Ureter (tissue), 1 donor: ENCODE data around the gene PUSL1. TPM values are rescaled to one million over a fixed set of nuclear protein-coding genes. Genes with fewer than 3 reads are reported as not detected.
A peak's percentile ranks its signal among the peaks of the same experiment; 100 is the strongest.

ENCODE experiments used
- DNase-seq: peaks from one replicate; pipeline ENCODE4 v3.0.0-alpha.2; 2020; ENCODE audit warnings: low spot score
- total RNA-seq: library from RNA; stranded (reverse); gene quantifications from one replicate; pipeline ENCODE4 v1.2.4, GENCODE V29; 2023
- donor health status: DM: yes; HTN: yes; CAD: no.

PUSL1 gene
- total RNA-seq, 1 donor from 2014 or later: 29.0 TPM

DNA sequence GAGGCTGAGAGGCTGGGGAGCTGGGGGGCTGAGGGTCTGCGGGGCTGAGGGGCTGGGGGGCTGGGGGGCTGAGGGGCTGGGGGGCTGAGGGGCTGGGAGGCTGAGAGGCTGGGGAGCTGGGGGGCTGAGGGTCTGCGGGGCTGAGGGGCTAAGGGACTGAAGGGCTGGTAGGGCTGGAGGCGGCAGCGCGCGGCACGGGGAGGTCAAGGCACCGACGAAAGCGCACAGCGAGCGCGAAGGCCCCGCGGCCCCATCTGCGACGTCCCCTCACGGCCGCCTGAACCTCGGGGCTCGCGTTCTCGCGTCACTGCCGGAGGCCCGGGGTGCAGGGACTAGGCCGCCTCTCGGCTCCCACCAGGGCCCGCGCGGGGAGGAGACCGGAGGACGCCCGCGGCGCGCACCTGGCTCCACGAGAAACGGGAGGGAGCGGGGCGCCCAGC lies 15.7 kb downstream of the PUSL1 start:
- no peak for DNase-seq

DNA sequence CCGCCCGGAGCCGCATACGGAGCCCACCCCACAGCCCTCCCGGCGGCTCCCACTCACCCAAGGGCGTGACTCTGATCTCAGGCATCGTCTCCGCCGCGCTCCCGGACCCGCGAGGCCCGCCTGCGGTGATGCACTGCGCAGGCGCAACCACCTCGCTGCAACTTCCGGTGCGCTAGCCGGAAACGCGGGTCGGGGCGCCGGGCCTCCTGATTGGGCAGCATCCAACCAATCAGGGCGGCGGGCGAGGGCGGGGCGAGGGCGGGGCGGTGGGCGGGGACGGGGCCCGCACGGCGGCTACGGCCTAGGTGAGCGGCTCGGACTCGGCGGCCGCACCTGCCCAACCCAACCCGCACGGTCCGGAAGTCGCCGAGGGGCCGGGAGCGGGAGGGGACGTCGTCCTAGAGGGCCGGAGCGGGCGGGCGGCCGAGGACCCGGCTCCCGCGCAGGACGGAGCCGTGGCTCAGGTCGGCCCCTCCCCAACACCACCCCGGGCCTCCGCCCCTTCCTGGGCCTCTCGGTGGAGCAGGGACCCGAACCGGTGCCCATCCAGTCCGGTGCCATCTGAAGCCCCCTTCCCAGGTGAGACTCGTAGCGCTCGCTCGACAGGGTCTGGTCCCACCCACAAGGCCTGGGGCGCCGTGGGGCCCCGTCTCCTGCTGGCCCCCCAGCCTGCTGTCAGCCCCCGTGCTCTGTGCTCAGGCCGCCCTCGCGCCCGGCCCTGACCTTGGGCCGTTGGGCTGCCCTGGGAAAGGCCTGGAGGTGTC lies 16.3 kb downstream of the PUSL1 start, which contains the start of the genes CPTP and INTS11:
Gene CPTP, plus strand, starts transcription at position 279 of the 764 bp plus-strand sequence. CDS start 2,109 bp downstream, outside the sequence.
Gene INTS11, minus strand, starts transcription at position 137 of the 764 bp plus-strand sequence. Its CDS starts 52 bp downstream, at position 85.
- DNase-seq: peak; percentile 96

DNA sequence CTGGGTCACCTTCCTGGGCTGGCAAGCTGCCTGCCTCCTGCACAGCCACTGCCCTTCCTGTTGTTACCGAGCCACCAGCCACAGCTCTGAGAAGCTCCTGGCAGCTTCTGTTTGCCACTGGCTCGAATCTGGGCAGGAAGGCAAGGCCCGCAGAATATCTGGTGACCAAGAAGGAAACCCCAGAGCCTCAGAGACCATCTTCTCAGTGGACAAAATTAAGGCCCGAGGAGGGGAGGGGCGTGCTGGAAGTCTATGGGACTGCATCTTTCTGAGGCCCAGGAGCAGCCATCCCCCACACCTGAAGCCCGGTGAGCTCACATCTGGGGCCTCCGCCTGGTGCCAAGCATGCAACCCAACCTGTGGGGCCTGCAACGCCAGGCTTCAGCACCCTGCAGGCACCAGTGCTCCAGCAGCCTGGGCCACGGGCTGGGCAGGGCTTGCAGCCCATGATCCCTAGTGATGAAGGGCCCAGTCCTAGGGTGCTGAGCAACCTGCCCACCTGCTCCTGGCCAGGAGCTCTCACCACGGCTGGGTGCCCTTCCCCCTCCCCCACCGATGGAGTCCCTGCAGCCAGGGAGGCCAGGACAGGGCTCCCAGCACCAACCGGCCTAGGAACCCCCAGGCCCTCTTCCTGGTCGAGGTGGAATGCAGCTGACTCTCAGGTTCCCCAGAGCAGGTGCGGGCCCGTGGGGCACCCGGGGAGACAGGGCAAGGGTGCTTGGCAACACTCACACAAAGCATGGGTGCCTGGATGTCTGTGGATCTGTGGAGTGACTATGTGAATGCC lies 17.1 kb downstream of the PUSL1 start:
- DNase-seq: no peak

DNA sequence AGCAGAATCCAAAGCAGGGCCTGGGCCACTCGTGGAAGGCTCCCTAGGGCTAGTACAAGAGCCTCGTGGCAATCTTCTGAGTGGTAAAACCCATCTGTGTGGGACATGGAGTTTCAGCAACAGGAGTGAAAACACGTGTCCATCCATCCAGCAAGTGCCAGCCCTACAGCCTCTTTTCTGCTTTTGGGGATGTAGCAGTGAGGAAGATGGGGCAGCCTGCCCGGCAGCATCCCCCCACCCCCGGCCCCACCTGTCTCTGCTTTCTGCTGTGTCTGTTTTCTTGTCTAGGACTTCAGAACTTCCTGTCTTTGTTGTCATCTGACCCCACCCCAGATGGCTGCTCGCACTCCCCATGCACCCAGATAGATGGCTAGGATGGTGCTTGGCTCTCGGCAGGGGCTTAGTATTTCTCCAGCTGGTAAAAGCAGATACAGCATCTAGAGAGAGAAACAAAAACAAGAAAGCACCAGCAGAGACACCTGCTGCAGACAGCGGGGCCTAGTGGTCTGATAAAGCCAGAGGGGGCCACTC lies 17.7 kb downstream of the PUSL1 start:
- no peak for DNase-seq

DNA sequence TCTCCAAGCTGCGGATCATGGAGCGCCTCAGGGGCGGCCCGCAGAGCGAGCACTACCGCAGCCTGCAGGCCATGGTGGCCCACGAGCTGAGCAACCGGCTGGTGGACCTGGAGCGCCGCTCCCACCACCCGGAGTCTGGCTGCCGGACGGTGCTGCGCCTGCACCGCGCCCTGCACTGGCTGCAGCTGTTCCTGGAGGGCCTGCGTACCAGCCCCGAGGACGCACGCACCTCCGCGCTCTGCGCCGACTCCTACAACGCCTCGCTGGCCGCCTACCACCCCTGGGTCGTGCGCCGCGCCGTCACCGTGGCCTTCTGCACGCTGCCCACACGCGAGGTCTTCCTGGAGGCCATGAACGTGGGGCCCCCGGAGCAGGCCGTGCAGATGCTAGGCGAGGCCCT lies 18.9 kb downstream of the PUSL1 start:
- DNase-seq: no peak

DNA sequence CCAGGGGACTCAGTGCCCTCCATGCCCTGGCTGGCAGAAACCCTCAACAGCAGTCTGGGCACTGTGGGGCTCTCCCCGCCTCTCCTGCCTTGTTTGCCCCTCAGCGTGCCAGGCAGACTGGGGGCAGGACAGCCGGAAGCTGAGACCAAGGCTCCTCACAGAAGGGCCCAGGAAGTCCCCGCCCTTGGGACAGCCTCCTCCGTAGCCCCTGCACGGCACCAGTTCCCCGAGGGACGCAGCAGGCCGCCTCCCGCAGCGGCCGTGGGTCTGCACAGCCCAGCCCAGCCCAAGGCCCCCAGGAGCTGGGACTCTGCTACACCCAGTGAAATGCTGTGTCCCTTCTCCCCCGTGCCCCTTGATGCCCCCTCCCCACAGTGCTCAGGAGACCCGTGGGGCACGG lies 19.9 kb downstream of the PUSL1 start:
- DNase-seq: no peak

DNA sequence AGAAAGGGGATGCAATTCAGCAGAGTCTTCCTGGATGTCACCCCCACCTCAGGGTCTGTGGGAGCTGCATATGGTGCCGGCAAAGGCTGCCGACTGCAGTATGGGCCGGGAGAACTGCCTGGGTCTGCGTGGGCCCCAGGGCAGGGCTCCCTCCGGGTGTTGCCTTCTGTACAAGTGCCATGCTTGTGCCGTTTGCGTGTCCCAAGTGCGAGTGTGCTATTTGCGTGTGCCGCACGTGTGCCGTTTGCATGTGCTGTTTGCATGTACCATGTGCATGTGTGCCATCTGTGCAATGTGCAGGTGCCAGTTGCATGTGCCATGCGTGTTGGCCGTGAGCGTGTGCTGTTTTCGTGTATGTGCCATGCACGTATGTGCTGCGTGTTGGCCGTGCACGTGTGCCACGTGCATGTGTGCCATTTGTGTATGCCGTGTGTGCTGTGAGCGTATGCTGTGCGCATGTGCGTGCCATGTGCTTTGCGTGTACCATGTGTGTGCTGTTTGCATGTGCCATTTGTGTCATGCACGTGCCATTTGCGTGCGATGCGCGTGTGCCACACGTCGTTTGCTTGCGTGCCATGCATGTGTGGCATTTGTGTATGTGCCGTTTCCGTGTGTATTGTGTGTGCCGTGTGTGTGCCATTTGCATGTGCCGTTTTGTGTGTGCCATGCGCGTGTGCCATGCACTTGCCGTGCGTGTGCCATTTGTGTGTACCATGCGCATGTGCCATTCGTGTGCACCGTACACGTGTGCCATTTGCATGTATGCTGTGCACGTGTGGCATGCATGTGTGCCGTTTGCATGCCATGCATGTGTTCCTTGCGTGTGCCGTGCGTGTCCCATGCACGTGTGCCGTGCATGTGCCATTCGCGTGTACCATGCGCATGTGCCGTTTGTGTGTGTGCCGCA lies 21.2 kb downstream of the PUSL1 start:
- no peak for DNase-seq

DNA sequence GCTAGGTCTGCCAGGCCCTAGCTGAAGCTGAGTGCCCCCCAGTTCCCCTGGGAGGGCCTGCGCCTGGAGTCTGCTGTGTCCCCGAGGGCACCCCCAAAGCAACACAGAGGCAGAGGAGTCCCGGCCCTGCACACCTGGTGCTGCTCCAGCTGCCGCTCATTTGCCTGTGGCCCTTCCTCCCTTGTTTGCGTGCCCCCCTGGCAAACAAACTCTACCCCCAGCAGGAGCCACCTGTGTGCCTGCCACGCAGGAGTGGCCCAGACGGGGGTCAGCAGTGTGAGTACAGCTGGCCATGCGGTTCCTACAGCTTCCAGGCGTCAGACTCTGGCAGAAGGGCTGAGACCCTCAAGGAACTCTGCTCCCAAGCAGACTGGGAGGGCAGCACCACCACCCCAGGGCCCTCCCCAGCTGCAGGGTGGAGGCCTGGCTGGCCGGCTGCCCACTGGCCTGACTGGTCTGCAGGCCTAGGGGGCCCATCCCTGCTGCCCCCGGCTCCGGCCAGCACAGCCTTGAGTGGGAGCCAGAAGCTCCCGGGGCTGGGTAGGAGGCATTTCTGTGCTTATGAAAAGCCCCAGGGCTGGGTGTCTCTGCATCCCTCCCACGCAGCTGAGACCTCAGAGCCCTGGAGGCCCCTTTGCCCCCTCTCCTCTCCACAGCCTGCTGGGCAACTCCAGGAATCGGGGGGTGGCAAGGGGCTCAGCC lies 22.1 kb downstream of the PUSL1 start:
- DNase-seq: no peak

DNA sequence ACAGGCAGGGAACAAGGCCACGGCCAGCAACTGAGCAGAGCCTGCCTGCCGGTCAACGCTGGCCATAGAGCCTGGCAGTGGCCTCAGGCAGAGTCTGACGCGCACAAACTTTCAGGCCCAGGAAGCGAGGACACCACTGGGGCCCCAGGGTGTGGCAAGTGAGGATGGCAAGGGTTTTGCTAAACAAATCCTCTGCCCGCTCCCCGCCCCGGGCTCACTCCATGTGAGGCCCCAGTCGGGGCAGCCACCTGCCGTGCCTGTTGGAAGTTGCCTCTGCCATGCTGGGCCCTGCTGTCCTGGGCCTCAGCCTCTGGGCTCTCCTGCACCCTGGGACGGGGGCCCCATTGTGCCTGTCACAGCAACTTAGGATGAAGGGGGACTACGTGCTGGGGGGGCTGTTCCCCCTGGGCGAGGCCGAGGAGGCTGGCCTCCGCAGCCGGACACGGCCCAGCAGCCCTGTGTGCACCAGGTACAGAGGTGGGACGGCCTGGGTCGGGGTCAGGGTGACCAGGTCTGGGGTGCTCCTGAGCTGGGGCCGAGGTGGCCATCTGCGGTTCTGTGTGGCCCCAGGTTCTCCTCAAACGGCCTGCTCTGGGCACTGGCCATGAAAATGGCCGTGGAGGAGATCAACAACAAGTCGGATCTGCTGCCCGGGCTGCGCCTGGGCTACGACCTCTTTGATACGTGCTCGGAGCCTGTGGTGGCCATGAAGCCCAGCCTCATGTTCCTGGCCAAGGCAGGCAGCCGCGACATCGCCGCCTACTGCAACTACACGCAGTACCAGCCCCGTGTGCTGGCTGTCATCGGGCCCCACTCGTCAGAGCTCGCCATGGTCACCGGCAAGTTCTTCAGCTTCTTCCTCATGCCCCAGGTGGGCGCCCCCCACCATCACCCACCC lies 22.9 kb downstream of the PUSL1 start, which contains the start of gene TAS1R3:
Gene TAS1R3, plus strand, starts transcription at position 213 of the 898 bp plus-strand sequence. Its CDS starts 66 bp downstream, at position 279.
- no peak for DNase-seq

DNA sequence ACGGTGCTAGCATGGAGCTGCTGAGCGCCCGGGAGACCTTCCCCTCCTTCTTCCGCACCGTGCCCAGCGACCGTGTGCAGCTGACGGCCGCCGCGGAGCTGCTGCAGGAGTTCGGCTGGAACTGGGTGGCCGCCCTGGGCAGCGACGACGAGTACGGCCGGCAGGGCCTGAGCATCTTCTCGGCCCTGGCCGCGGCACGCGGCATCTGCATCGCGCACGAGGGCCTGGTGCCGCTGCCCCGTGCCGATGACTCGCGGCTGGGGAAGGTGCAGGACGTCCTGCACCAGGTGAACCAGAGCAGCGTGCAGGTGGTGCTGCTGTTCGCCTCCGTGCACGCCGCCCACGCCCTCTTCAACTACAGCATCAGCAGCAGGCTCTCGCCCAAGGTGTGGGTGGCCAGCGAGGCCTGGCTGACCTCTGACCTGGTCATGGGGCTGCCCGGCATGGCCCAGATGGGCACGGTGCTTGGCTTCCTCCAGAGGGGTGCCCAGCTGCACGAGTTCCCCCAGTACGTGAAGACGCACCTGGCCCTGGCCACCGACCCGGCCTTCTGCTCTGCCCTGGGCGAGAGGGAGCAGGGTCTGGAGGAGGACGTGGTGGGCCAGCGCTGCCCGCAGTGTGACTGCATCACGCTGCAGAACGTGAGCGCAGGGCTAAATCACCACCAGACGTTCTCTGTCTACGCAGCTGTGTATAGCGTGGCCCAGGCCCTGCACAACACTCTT lies 23.8 kb downstream of the PUSL1 start:
- no peak for DNase-seq

DNA sequence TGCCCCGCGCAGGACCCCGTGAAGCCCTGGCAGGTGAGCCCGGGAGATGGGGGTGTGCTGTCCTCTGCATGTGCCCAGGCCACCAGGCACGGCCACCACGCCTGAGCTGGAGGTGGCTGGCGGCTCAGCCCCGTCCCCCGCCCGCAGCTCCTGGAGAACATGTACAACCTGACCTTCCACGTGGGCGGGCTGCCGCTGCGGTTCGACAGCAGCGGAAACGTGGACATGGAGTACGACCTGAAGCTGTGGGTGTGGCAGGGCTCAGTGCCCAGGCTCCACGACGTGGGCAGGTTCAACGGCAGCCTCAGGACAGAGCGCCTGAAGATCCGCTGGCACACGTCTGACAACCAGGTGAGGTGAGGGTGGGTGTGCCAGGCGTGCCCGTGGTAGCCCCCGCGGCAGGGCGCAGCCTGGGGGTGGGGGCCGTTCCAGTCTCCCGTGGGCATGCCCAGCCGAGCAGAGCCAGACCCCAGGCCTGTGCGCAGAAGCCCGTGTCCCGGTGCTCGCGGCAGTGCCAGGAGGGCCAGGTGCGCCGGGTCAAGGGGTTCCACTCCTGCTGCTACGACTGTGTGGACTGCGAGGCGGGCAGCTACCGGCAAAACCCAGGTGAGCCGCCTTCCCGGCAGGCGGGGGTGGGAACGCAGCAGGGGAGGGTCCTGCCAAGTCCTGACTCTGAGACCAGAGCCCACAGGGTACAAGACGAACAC lies 24.5 kb downstream of the PUSL1 start:
- DNase-seq: no peak

DNA sequence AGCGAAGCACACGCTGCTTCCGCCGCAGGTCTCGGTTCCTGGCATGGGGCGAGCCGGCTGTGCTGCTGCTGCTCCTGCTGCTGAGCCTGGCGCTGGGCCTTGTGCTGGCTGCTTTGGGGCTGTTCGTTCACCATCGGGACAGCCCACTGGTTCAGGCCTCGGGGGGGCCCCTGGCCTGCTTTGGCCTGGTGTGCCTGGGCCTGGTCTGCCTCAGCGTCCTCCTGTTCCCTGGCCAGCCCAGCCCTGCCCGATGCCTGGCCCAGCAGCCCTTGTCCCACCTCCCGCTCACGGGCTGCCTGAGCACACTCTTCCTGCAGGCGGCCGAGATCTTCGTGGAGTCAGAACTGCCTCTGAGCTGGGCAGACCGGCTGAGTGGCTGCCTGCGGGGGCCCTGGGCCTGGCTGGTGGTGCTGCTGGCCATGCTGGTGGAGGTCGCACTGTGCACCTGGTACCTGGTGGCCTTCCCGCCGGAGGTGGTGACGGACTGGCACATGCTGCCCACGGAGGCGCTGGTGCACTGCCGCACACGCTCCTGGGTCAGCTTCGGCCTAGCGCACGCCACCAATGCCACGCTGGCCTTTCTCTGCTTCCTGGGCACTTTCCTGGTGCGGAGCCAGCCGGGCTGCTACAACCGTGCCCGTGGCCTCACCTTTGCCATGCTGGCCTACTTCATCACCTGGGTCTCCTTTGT lies 25.3 kb downstream of the PUSL1 start:
- DNase-seq: no peak

DNA sequence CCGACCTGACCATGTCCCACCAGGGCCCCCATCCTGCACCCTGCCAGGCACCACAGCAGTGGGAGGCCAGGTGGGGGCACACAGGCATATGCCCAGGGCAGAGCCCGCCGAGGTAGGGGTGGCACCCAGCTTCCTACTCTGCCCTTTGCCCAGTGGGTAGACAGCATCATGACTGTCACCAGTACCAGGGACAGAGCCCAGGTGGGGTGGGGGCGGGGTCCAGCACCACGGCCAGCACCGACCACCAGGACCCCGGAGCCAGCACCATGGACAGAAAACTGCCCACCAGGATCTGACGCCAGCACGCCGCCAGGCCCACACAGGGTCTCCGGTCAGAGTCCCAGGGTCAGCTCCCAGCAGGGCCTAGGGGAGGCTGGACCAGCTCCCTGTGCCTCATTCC lies 26.4 kb downstream of the PUSL1 start:
- no peak for DNase-seq

DNA sequence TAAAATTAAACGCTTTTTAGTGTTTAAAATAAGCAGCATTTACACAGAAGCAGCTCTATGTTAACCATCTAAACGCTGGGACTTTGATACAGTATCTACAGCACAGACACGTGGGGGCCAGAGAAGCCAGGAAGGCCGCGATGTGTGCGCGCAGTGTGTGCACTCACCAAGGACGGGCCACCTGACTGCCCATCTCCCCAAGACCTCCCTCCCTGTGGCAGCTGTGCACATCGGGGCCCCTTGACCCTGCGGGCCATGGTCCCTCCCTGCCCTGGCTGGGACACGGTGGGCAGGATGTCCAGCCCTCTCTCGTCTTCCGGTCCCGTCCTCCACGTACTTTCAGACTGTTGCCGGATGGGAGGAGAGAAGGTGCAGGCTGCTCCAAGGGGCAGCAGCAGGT lies 26.9 kb downstream of the PUSL1 start:
- no peak for DNase-seq

DNA sequence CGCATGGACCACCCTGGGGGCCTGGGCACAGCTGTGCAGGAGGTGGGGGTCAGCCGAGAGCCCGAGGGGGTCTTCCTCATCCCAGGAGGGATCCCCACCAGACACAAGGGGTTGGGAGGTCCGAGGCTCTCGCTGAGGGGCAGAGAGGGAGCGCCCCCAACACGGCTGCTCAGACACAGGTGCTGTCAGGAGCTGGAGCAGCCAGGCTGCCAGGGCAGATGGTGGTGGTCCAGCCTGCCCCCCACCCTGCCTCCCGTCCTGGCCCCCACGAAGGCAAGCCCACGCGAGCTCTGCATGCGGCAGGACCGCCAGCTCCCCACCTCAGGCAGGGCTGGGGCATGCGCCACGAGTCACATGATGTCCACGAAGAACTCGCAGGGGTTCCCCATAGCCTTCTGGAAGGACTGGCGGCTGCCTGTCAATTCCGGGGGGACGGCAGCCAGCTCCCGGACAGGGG lies 27.4 kb downstream of the PUSL1 start:
- no peak for DNase-seq

DNA sequence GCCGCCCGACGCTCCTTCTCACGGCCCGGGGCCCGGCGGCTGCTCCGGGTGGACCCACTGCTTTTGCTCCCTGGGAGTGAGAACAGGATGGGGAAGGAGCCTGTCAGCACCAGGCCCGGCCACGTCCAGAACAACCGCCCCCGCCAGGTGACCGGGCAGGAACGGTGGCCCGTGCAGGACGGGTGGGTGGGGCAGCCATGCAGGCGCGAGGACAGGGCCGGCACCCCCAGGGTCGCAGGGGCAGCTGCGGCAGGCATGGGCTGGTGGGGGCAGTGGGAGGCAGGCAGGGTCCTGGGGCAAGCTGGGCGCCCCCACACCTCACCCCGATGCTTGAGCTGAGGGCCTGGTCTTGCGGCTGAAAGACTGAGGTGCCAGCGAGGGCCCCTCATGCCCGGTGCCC lies 28.0 kb downstream of the PUSL1 start:
- no peak for DNase-seq

DNA sequence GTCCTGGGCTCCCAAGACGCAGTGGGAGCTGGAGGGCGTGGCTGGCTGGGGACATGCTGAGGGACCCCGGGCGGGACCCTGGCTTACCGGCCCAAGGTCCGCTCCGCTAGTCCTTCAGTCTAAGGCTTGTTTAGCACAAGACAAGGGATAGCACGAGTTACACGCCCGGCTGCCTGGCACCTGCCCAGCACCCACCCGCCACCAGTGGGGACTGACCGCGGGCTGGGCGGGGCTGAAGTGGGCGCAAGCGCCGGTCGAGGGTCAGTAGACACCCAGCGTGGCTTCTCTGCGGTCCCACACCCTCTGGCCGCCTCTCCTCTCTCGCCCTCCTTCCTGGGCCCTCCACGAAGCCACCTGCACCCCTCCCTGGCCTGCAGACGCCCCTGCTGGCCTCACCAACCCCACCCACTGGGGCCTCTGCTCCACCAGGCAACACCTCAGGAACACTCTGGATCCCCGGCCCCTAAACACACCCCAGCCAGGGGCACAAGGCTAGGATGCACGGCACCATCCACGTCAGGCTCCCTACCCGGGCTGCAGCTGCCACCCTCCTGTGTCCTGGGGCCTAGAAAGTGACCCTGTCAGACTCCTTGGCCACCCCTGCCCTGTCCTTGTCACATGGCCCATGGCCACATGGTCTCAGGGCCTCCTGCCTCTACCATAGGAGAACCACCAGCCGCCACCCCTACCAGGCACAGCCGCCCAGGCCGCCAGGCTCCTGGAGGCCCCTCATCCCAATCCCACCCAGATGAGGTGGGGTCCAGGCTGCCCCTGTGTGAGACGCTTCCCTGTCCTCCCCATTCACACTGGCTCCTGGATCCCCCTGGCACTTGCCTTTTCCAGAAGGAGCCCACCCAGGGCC lies 28.8 kb downstream of the PUSL1 start:
- DNase-seq: no peak
